GM18870 (cell line): ENCODE data around the gene TEKT5.
"Not testable (repeated sequence)": the region's sequence is repeated elsewhere in the genome, so short reads cannot be mapped to it uniquely, and the experiment has no call there.

ENCODE experiments used
- ATAC-seq: cut with Tn5 transposase; IDR thresholded peaks from one replicate; pipeline ENCODE4 v1.9.1; 2021; ENCODE audit warnings: moderate library complexity; ENCODE audit not compliant: unreplicated experiment

TEKT5 gene

GRCh38 chr16:10660950-10661635 lies 33.6 kb downstream of the TEKT5 start:
- ATAC-seq: no peak

GRCh38 chr16:10658943-10659342 lies 35.8 kb downstream of the TEKT5 start:
- no peak for ATAC-seq

GRCh38 chr16:10657925-10658324 lies 36.8 kb downstream of the TEKT5 start:
- no peak for ATAC-seq

GRCh38 chr16:10656618-10657017 lies 38.1 kb downstream of the TEKT5 start:
- ATAC-seq: no peak

- ATAC-seq: no peak
Measured at GRCh38 chr16:10655415-10655977, 39.2 kb downstream of the TEKT5 start.

- ATAC-seq: no peak
Measured at GRCh38 chr16:10654592-10655414, 39.9 kb downstream of the TEKT5 start.

- no peak for ATAC-seq
Measured at GRCh38 chr16:10652730-10653590, 41.8 kb downstream of the TEKT5 start.

- ATAC-seq: not testable (repeated sequence)
Measured at GRCh38 chr16:10649098-10649497, 45.6 kb downstream of the TEKT5 start.

- ATAC-seq: no peak
Measured at GRCh38 chr16:10647721-10648296, 46.9 kb downstream of the TEKT5 start.

GRCh38 chr16:10647264-10647720 lies 47.4 kb downstream of the TEKT5 start:
- ATAC-seq: no peak

GRCh38 chr16:10646581-10647263 lies 48.0 kb downstream of the TEKT5 start:
- ATAC-seq: no peak

- no peak for ATAC-seq
Measured at GRCh38 chr16:10646228-10646580, 48.5 kb downstream of the TEKT5 start.

- ATAC-seq: no peak
Measured at GRCh38 chr16:10644092-10644491, 50.6 kb downstream of the TEKT5 start.

- no peak for ATAC-seq
Measured at GRCh38 chr16:10642964-10643363, 51.8 kb downstream of the TEKT5 start.

- no peak for ATAC-seq
Measured at GRCh38 chr16:10641953-10642949, 52.5 kb downstream of the TEKT5 start.

GRCh38 chr16:10641555-10641952 lies 53.2 kb downstream of the TEKT5 start:
- no peak for ATAC-seq

- ATAC-seq: no peak
Measured at GRCh38 chr16:10640934-10641333, 53.8 kb downstream of the TEKT5 start.

GRCh38 chr16:10638101-10638500 lies 56.6 kb downstream of the TEKT5 start:
- ATAC-seq: no peak
